Measurements from ENCODE around the gene SYTL4.

The SYTL4 gene

GRCh38 chrX:100695302-100695701, 36.6 kb downstream of the SYTL4 start:
- DNase-seq (ENCODE audit: low read depth in 3 of 3), result no peak

- no peak for DNase-seq (ENCODE audit: low read depth in 3 of 3)
Measured at GRCh38 chrX:100687546-100687945, 44.4 kb downstream of the SYTL4 start.

- DNase-seq (ENCODE audit: low read depth in 3 of 3), result peak in 1 of 3 donors; percentile 11
Measured at GRCh38 chrX:100687128-100687527, 44.8 kb downstream of the SYTL4 start.

GRCh38 chrX:100685997-100686305, 46.0 kb downstream of the SYTL4 start:
- DNase-seq (ENCODE audit: low read depth in 3 of 3), result no peak

- DNase-seq (ENCODE audit: low read depth in 3 of 3), result peak; percentile 40 to 54 (median 50)
Measured at GRCh38 chrX:100685284-100685996, 46.5 kb downstream of the SYTL4 start.

- DNase-seq (ENCODE audit: low read depth in 3 of 3), result no peak
Measured at GRCh38 chrX:100682939-100683338, 49.0 kb downstream of the SYTL4 start.

- DNase-seq (ENCODE audit: low read depth in 3 of 3), result no peak
Measured at GRCh38 chrX:100681599-100681998, 50.3 kb downstream of the SYTL4 start.

- DNase-seq (ENCODE audit: low read depth in 3 of 3), result no peak
Measured at GRCh38 chrX:100680756-100681155, 51.2 kb downstream of the SYTL4 start.

- no peak for DNase-seq (ENCODE audit: low read depth in 3 of 3)
Measured at GRCh38 chrX:100677611-100678181, 54.2 kb downstream of the SYTL4 start.

GRCh38 chrX:100674705-100675104, 57.2 kb downstream of the SYTL4 start:
- no peak for DNase-seq (ENCODE audit: low read depth in 3 of 3)

- DNase-seq (ENCODE audit: low read depth in 3 of 3), result no peak
Measured at GRCh38 chrX:100673397-100673953, 58.4 kb downstream of the SYTL4 start.

- DNase-seq (ENCODE audit: low read depth in 3 of 3), result no peak
Measured at GRCh38 chrX:100672966-100673365, 59.0 kb downstream of the SYTL4 start.

GRCh38 chrX:100663642-100664041, 68.3 kb downstream of the SYTL4 start:
- no peak for DNase-seq (ENCODE audit: low read depth in 3 of 3)

GRCh38 chrX:100662796-100663195, 69.1 kb downstream of the SYTL4 start:
- DNase-seq (ENCODE audit: low read depth in 3 of 3), result no peak

GRCh38 chrX:100662170-100662569, 69.8 kb downstream of the SYTL4 start:
- DNase-seq (ENCODE audit: low read depth in 3 of 3), result no peak

GRCh38 chrX:100659431-100660137, 72.3 kb downstream of the SYTL4 start:
- DNase-seq (ENCODE audit: low read depth in 3 of 3), result no peak

- DNase-seq (ENCODE audit: low read depth in 3 of 3), result no peak
Measured at GRCh38 chrX:100658941-100659381, 73.0 kb downstream of the SYTL4 start.

- no peak for DNase-seq (ENCODE audit: low read depth in 3 of 3)
Measured at GRCh38 chrX:100654261-100654660, 77.7 kb downstream of the SYTL4 start.

- DNase-seq (ENCODE audit: low read depth in 3 of 3), result no peak
Measured at GRCh38 chrX:100652266-100652665, 79.7 kb downstream of the SYTL4 start.

- DNase-seq (ENCODE audit: low read depth in 3 of 3), result no peak
Measured at GRCh38 chrX:100650841-100651240, 81.1 kb downstream of the SYTL4 start.

- no peak for DNase-seq (ENCODE audit: low read depth in 3 of 3)
Measured at GRCh38 chrX:100649550-100650356, 82.2 kb downstream of the SYTL4 start.
